H9 (cell line): Measurements from ENCODE around the gene ROBO1. TPM values are rescaled to one million over a fixed set of nuclear protein-coding genes. Genes with fewer than 3 reads are reported as not detected.

Experiments
- DNase-seq: peaks from one replicate; pipeline ENCODE4 v3.0.0-alpha.2; 2017
- H2AFZ ChIP-seq: one replicate; pipeline ENCODE4 v1.6.1; 2013; ENCODE audit warnings: mild to moderate bottlenecking, low read length, control low read depth, moderate library complexity
- H2AK5ac ChIP-seq: 2 replicates; pipeline ENCODE4 v1.6.1; 2013; ENCODE audit warnings: low read length, control low read depth, mixed read lengths; ENCODE audit not compliant: insufficient read length
- H2BK120ac ChIP-seq: one replicate; pipeline ENCODE4 v1.6.1; 2013; ENCODE audit warnings: low read depth, mild to moderate bottlenecking, low read length, control low read depth, inconsistent platforms; ENCODE audit not compliant: poor library complexity, severe bottlenecking
- H2BK12ac ChIP-seq: 2 replicates; pipeline ENCODE4 v1.6.1; 2013; ENCODE audit warnings: low read length, control low read depth, mixed read lengths, low read depth; ENCODE audit not compliant: insufficient read length
- H2BK15ac ChIP-seq: 2 replicates; pipeline ENCODE4 v1.6.1; 2013; ENCODE audit warnings: low read depth, low read length, control low read depth
- H2BK20ac ChIP-seq: one replicate; pipeline ENCODE4 v1.6.1; 2013; ENCODE audit warnings: low read depth, mild to moderate bottlenecking, low read length, control low read depth, inconsistent platforms; ENCODE audit not compliant: poor library complexity, severe bottlenecking
- H2BK5ac ChIP-seq: 2 replicates; pipeline ENCODE4 v1.6.1; 2013; ENCODE audit warnings: low read length, control low read depth, mixed read lengths; ENCODE audit not compliant: insufficient read length
- H3K14ac ChIP-seq: 2 replicates; pipeline ENCODE4 v1.6.1; 2013; ENCODE audit warnings: low read length, control low read depth; ENCODE audit not compliant: insufficient read depth
- H3K18ac ChIP-seq: 2 replicates; pipeline ENCODE4 v1.6.1; 2013; ENCODE audit warnings: low read depth, mild to moderate bottlenecking, mixed read lengths, low read length, control low read depth; ENCODE audit not compliant: insufficient read length
- H3K23ac ChIP-seq: 2 replicates; pipeline ENCODE4 v1.6.1; 2013; ENCODE audit warnings: low read length, control low read depth, mixed read lengths, low read depth; ENCODE audit not compliant: insufficient read length
- H3K23me2 ChIP-seq: 2 replicates; pipeline ENCODE4 v1.6.1; 2013; ENCODE audit warnings: low read depth, mild to moderate bottlenecking, mixed read lengths, low read length, control low read depth; ENCODE audit not compliant: insufficient read length, poor library complexity, severe bottlenecking
- H3K27ac ChIP-seq: 2 replicates; pipeline ENCODE4 v1.5.1; 2013; ENCODE audit warnings: low read length, control low read depth, mixed read lengths, low read depth; ENCODE audit not compliant: insufficient read length
- H3K27me3 ChIP-seq: 2 replicates; pipeline ENCODE4 v1.6.1; 2013; ENCODE audit warnings: low read length, control low read depth, inconsistent platforms; ENCODE audit not compliant: insufficient read depth
- H3K4ac ChIP-seq: 2 replicates; pipeline ENCODE4 v1.6.1; 2013; ENCODE audit warnings: low read depth, mild to moderate bottlenecking, control low read depth, inconsistent platforms, low read length, moderate library complexity
- H3K4me1 ChIP-seq: 2 replicates; pipeline ENCODE4 v1.6.1; 2013; ENCODE audit warnings: low read length, control low read depth, inconsistent platforms; ENCODE audit not compliant: insufficient read depth
- H3K4me2 ChIP-seq: 2 replicates; pipeline ENCODE4 v1.6.1; 2013; ENCODE audit warnings: low read length, control low read depth, mixed read lengths; ENCODE audit not compliant: insufficient read length, insufficient read depth
- H3K56ac ChIP-seq: 2 replicates; pipeline ENCODE4 v1.6.1; 2013; ENCODE audit warnings: low read depth, mild to moderate bottlenecking, mixed read lengths, low read length, control low read depth; ENCODE audit not compliant: insufficient read length
- H3K79me1 ChIP-seq: 2 replicates; pipeline ENCODE4 v1.6.1; 2013; ENCODE audit warnings: low read depth, mild to moderate bottlenecking, moderate library complexity, low read length, control low read depth, inconsistent platforms; ENCODE audit not compliant: insufficient read depth, poor library complexity, severe bottlenecking
- H3K79me2 ChIP-seq: 2 replicates; pipeline ENCODE4 v1.6.1; 2013; ENCODE audit warnings: low read length, control low read depth, inconsistent platforms; ENCODE audit not compliant: insufficient read depth
- H3K9ac ChIP-seq: 2 replicates; pipeline ENCODE4 v1.6.1; 2013; ENCODE audit warnings: low read length, control low read depth, mixed read lengths; ENCODE audit not compliant: insufficient read length; ENCODE audit errors: extremely low read depth
- H3K9me3 ChIP-seq: one replicate; pipeline ENCODE4 v1.6.1; 2013; ENCODE audit warnings: low read depth, low read length, inconsistent platforms; ENCODE audit not compliant: control insufficient read depth
- H3T11ph ChIP-seq: one replicate; pipeline ENCODE4 v1.6.1; 2013; ENCODE audit warnings: mild to moderate bottlenecking, low read length, control low read depth, inconsistent platforms
- H4K20me1 ChIP-seq: one replicate; pipeline ENCODE4 v1.6.1; 2013; ENCODE audit not compliant: control insufficient read depth, insufficient read length, insufficient read depth
- H4K5ac ChIP-seq: 2 replicates; pipeline ENCODE4 v1.6.1; 2013; ENCODE audit warnings: low read depth, mild to moderate bottlenecking, mixed read lengths, low read length, control low read depth; ENCODE audit not compliant: insufficient read length
- H4K8ac ChIP-seq: replicated peaks from 2 replicates; pipeline ENCODE4 v1.6.1; 2013; ENCODE audit warnings: low read length, control low read depth, mixed read lengths, low read depth; ENCODE audit not compliant: insufficient read length
- H4K91ac ChIP-seq: 2 replicates; pipeline ENCODE4 v1.6.1; 2013; ENCODE audit warnings: low read depth, mild to moderate bottlenecking, moderate library complexity, mixed read lengths, low read length, control low read depth; ENCODE audit not compliant: insufficient read length
- H3K27ac Mint-ChIP-seq, 3 experiments: 2 replicates in 2 of 3; 3 replicates in 1 of 3; pipeline ENCODE4 v1.8.0; 2020 to 2021; ENCODE audit warnings: mixed read lengths in 3 of 3, mild to moderate bottlenecking in 1 of 3, moderate library complexity in 1 of 3
- H3K27me3 Mint-ChIP-seq: 2 replicates; pipeline ENCODE4 v1.8.0; 2021; ENCODE audit warnings: low read depth, mild to moderate bottlenecking, moderate library complexity, mixed read lengths
- H3K36me3 Mint-ChIP-seq, 3 experiments: 2 replicates in 2 of 3; 3 replicates in 1 of 3; pipeline ENCODE4 v1.8.0; 2020 to 2021; ENCODE audit warnings: low read depth in 3 of 3, mixed read lengths in 3 of 3; ENCODE audit not compliant: insufficient read depth in 1 of 3
- H3K4me1 Mint-ChIP-seq, 2 experiments: 2 replicates each; pipeline ENCODE4 v1.8.0; 2020; ENCODE audit warnings: mixed read lengths in 2 of 2
- H3K4me3 Mint-ChIP-seq, 2 experiments: 2 replicates in 1 of 2; 3 replicates in 1 of 2; pipeline ENCODE4 v1.8.0; 2020 to 2021; ENCODE audit warnings: mild to moderate bottlenecking in 2 of 2, mixed read lengths in 2 of 2, moderate library complexity in 1 of 2
- H3K9me3 Mint-ChIP-seq, 2 experiments: 2 replicates in 1 of 2; 3 replicates in 1 of 2; pipeline ENCODE4 v1.8.0; 2020; ENCODE audit warnings: mild to moderate bottlenecking in 2 of 2, mixed read lengths in 2 of 2, moderate library complexity in 1 of 2
- CTCF ChIP-seq: fragments of 200-600 bp; sonication (generic); conservative IDR thresholded peaks from 3 replicates; pipeline ENCODE4 v1.8.0; 2021; ENCODE audit warnings: antibody characterized with exemption, mild to moderate bottlenecking
- WGBS: extraction: QIAGEN DNeasy Blood & Tissue Kit; methylation state at CpG from one replicate; pipeline ENCODE4 v1.1.7; 2013; ENCODE audit warnings: missing lambda C conversion rate, low lambda C conversion rate, mixed read lengths; ENCODE audit not compliant: insufficient read length; ENCODE audit errors: extremely low coverage; 5-methylcytosine and 5-hydroxymethylcytosine counted together
- total RNA-seq: library from RNA; stranded (reverse); gene quantifications from 2 replicates; pipeline ENCODE4 v1.2.1, GENCODE V29; 2021

The ROBO1 gene
- total RNA-seq, 1 experiment from 2014 or later = 62.7 TPM

- Histone ChIP-seq H3K23ac (no peak overlapping the region), H3K4ac (no peak overlapping the region), H4K20me1 (no peaks in the 10 kb centered on the region), H2BK20ac (no peak overlapping the region), H3T11ph (no peak overlapping the region), H2BK120ac (no peak overlapping the region), H2AFZ (no peak overlapping the region), H2BK12ac (no peak overlapping the region), H3K9me3 (no peaks in the 10 kb centered on the region), H2BK5ac (no peak overlapping the region), H2BK15ac (no peak overlapping the region), H3K4me2 (no peak overlapping the region), H2AK5ac (no peak overlapping the region), H3K14ac (no peak overlapping the region), H3K27me3 (no peaks in the 10 kb centered on the region), H4K8ac (no peak overlapping the region), H3K79me2 (no peaks in the 10 kb centered on the region), H4K5ac (no peak overlapping the region), H3K9ac (no peak overlapping the region), H3K23me2 (no peaks in the 10 kb centered on the region), H3K18ac (no peak overlapping the region), H4K91ac (no peak overlapping the region), H3K4me1 (no peaks in the 10 kb centered on the region), H3K56ac (no peak overlapping the region), H3K79me1 (no peaks in the 10 kb centered on the region), H3K27ac (no peak overlapping the region)
- no peak overlapping the region for H3K27ac Mint-ChIP-seq
- WGBS = no CpG with 5 or more reads among the region's 3 CpGs
- H3K4me1 Mint-ChIP-seq = peaks cover 4 to 7% of the 10 kb centered on the region in 2 experiments; a peak in 3 of 4 replicates
- no peaks in the 10 kb centered on the region for H3K36me3 Mint-ChIP-seq
- no peaks in the 10 kb centered on the region for H3K9me3 Mint-ChIP-seq
- no peak for TF ChIP-seq CTCF
- no peak overlapping the region for H3K4me3 Mint-ChIP-seq
- no peaks in the 10 kb centered on the region for H3K27me3 Mint-ChIP-seq
- no peak for DNase-seq
Observed at GRCh38 chr3:78845605-78846004, 922.2 kb downstream of the ROBO1 start.
